Jurkat, Clone E6-1 (cell line): Measurements from ENCODE around the gene DPEP3.

Experiments used
- DNase-seq: peaks from one replicate; pipeline ENCODE4 v3.0.0-alpha.2; 2011; ENCODE audit warnings: low read depth, low spot score
- H3K4me3 ChIP-seq: 2 replicates; pipeline ENCODE4 v1.5.1; 2011; ENCODE audit warnings: mild to moderate bottlenecking, low read length, control low read depth, moderate library complexity

DPEP3 gene

GRCh38 chr16:67935402-67936123, 44.7 kb downstream of the DPEP3 start:
- H3K4me3 ChIP-seq: peak overlapping the region; percentile 96
- peak; percentile 95 for DNase-seq

- H3K4me3 ChIP-seq: peak overlapping the region; percentile 96
- DNase-seq: no peak
Measured at GRCh38 chr16:67935101-67935401, 45.2 kb downstream of the DPEP3 start.

GRCh38 chr16:67934306-67935100, 45.8 kb downstream of the DPEP3 start:
- no peak for DNase-seq
- H3K4me3 ChIP-seq: no peak overlapping the region; the same call in 1 of the 2 replicates

GRCh38 chr16:67933805-67934204, 46.5 kb downstream of the DPEP3 start:
- no peak overlapping the region for H3K4me3 ChIP-seq

GRCh38 chr16:67932462-67932840, 47.8 kb downstream of the DPEP3 start:
- DNase-seq: no peak
- no peak overlapping the region for H3K4me3 ChIP-seq

More at GRCh38 chr16:67933805-67934204, 46.5 kb downstream of the DPEP3 start:
- no peak for DNase-seq

- no peak within 1 kb of the TSS for H3K4me3 ChIP-seq
- no peak for DNase-seq
Measured at GRCh38 chr16:67931712-67932461, 48.4 kb downstream of the DPEP3 start, which contains the start of gene CTRL. Gene CTRL (minus strand): TSS chr16:67931862. CDS start chr16:67931852, 10 bp downstream.

- DNase-seq: no peak
- no peak overlapping the region for H3K4me3 ChIP-seq
Measured at GRCh38 chr16:67930678-67931211, 49.6 kb downstream of the DPEP3 start.

- DNase-seq: no peak
- H3K4me3 ChIP-seq: no peak overlapping the region
Measured at GRCh38 chr16:67930191-67930590, 50.1 kb downstream of the DPEP3 start.

- DNase-seq: peak; percentile 59
- H3K4me3 ChIP-seq: no peak overlapping the region
Measured at GRCh38 chr16:67928561-67929364, 51.5 kb downstream of the DPEP3 start.

- no peak overlapping the region for H3K4me3 ChIP-seq
- no peak for DNase-seq
Measured at GRCh38 chr16:67928147-67928546, 52.2 kb downstream of the DPEP3 start.

GRCh38 chr16:67927131-67927941, 53.0 kb downstream of the DPEP3 start:
- no peak for DNase-seq

GRCh38 chr16:67926181-67926750, 54.0 kb downstream of the DPEP3 start:
- no peak overlapping the region for H3K4me3 ChIP-seq
- no peak for DNase-seq

More at GRCh38 chr16:67927131-67927941, 53.0 kb downstream of the DPEP3 start:
- no peak overlapping the region for H3K4me3 ChIP-seq
